Naive thymus-derived CD8-positive, alpha-beta T cell (primary cell): Measurements from ENCODE around the gene NANS. TPM values are rescaled to one million over a fixed set of nuclear protein-coding genes. Genes with fewer than 3 reads are reported as not detected.

Source experiments
- ATAC-seq, 2 donors: fragments of 150-1000 bp; cut with Tn5 transposase in 1 of 2; sonication (Bioruptor Pico), chemical (Tn5 transposase) in 1 of 2; 1 replicate in 1 of 2; 2 replicates in 1 of 2; pipeline ENCODE4 v1.10.0; 2021; ENCODE audit warnings: mild to moderate bottlenecking in 2 of 2, moderate library complexity in 2 of 2
- POLR2A ChIA-PET: fragments of 350-600 bp; sonication (Branson Sonifier 250); formaldehyde crosslinking; loops from one replicate; lab custom pipeline; 2021; ENCODE audit warnings: antibody characterized with exemption; lab: Charles Lee
- DNase-seq, 10 donors: peaks; one replicate each; pipeline versions ENCODE4 v3.0.0 to v3.0.0-alpha.2; 2020 to 2022
- H3K27ac Mint-ChIP-seq, 10 donors: one replicate each; pipeline ENCODE4 v1.8.0; 2020 to 2022; ENCODE audit warnings: mild to moderate bottlenecking in 10 of 10, mixed read lengths in 10 of 10, moderate library complexity in 4 of 10, inconsistent platforms in 1 of 10
- H3K27me3 Mint-ChIP-seq, 5 donors: one replicate each; pipeline ENCODE4 v1.8.0; 2021 to 2022; ENCODE audit warnings: mixed read lengths in 5 of 5
- H3K36me3 Mint-ChIP-seq, 3 donors: one replicate each; pipeline ENCODE4 v1.8.0; 2020 to 2022; ENCODE audit warnings: mixed read lengths in 3 of 3, mild to moderate bottlenecking in 2 of 3, inconsistent platforms in 1 of 3
- H3K4me1 Mint-ChIP-seq, 4 donors: one replicate each; pipeline ENCODE4 v1.8.0; 2021 to 2022; ENCODE audit warnings: mixed read lengths in 4 of 4
- H3K4me3 Mint-ChIP-seq, 10 donors: one replicate each; pipeline ENCODE4 v1.8.0; 2020 to 2022; ENCODE audit warnings: mild to moderate bottlenecking in 10 of 10, mixed read lengths in 10 of 10, moderate library complexity in 6 of 10, inconsistent platforms in 1 of 10
- H3K9me3 Mint-ChIP-seq, 9 donors: one replicate each; pipeline ENCODE4 v1.8.0; 2020 to 2022; ENCODE audit warnings: mixed read lengths in 9 of 9, mild to moderate bottlenecking in 3 of 9, inconsistent platforms in 1 of 9, moderate library complexity in 1 of 9
- polyA plus RNA-seq, 3 donors: library from polyadenylated mRNA; unstranded; fragments of 300-500 nt; fragmentation: Illumina TruSeq; gene quantifications; one replicate each; pipeline ENCODE4 v1.2.3, GENCODE V29; 2021
- total RNA-seq, 8 experiments: library from RNA in 2 of 8; stranded (reverse) in 2 of 8; gene quantifications; one replicate each; pipeline ENCODE4 v1.2.3 and lab custom pipeline; 2021 to 2026

Gene NANS
- total and polyA plus RNA-seq, 5 experiments from 2014 or later: 15.0 to 32.4 (median 28.9) TPM

- Mint-ChIP-seq H3K36me3 (peaks cover 0 to 47% (median 5%) of the 10 kb centered on the region in 3 donors), H3K27me3 (no peaks in the 10 kb centered on the region), H3K27ac (peak overlapping the region in 4 of 10 donors; percentile 5 to 72 (median 52)), H3K9me3 (no peaks in the 10 kb centered on the region), H3K4me1 (peaks cover 0 to 12% (median 6%) of the 10 kb centered on the region in 4 donors), H3K4me3 (no peak overlapping the region)
- ATAC-seq: no peak
- POLR2A ChIA-PET: interaction anchor here (1.3 kb wide), 1 partner anchor 19 kb away, joined by 3 read pairs; no protein-coding TSS in a partner anchor
- DNase-seq: no peak
These were observed 35.9 kb upstream of the NANS start for GRCh38 chr9:98020476-98021145.

GRCh38 chr9:98021306-98022040 lies 35.1 kb upstream of the NANS start:
- Mint-ChIP-seq H3K4me1 (peaks cover 0 to 12% (median 7%) of the 10 kb centered on the region in 4 donors), H3K27me3 (no peaks in the 10 kb centered on the region), H3K36me3 (peaks cover 0 to 42% (median 5%) of the 10 kb centered on the region in 3 donors), H3K4me3 (no peak overlapping the region), H3K9me3 (no peaks in the 10 kb centered on the region), H3K27ac (peak overlapping the region in 6 of 10 donors; percentile 19 to 73 (median 56))
- POLR2A ChIA-PET: interaction anchor here (1.3 kb wide), 1 partner anchor 18 kb away, joined by 3 read pairs; no protein-coding TSS in a partner anchor
- no peak for ATAC-seq
- DNase-seq: no peak

- Mint-ChIP-seq H3K4me3 (no peak overlapping the region), H3K27me3 (no peaks in the 10 kb centered on the region), H3K27ac (peak overlapping the region in 2 of 10 donors; percentile 38 to 63), H3K9me3 (no peaks in the 10 kb centered on the region), H3K36me3 (peaks cover 0 to 33% (median 0%) of the 10 kb centered on the region in 3 donors), H3K4me1 (peaks cover 0 to 10% (median 5%) of the 10 kb centered on the region in 4 donors)
- POLR2A ChIA-PET: no interaction called here
- ATAC-seq (no peak), DNase-seq (no peak)
These were observed 34.1 kb upstream of the NANS start for GRCh38 chr9:98022447-98022846.

GRCh38 chr9:98024702-98025101 lies 31.8 kb upstream of the NANS start:
- ATAC-seq (no peak), DNase-seq (no peak)
- Mint-ChIP-seq H3K36me3 (peaks cover 0 to 11% (median 0%) of the 10 kb centered on the region in 3 donors), H3K27ac (peak overlapping the region in 2 of 10 donors; percentile 21), H3K9me3 (no peaks in the 10 kb centered on the region), H3K27me3 (no peaks in the 10 kb centered on the region), H3K4me3 (no peak overlapping the region), H3K4me1 (peaks cover 0 to 9% (median 5%) of the 10 kb centered on the region in 4 donors)
- POLR2A ChIA-PET: interaction anchor here (0.7 kb wide), 1 partner anchor 16 kb away, joined by 3 read pairs; no protein-coding TSS in a partner anchor

- Mint-ChIP-seq H3K36me3 (peaks cover 0 to under 1% (median 0%) of the 10 kb centered on the region in 3 donors), H3K27me3 (peaks cover 0 to 2% (median 0%) of the 10 kb centered on the region in 5 donors), H3K4me1 (peaks cover 3 to 11% (median 8%) of the 10 kb centered on the region in 4 donors), H3K4me3 (no peak overlapping the region), H3K9me3 (no peaks in the 10 kb centered on the region), H3K27ac (no peak overlapping the region)
- POLR2A ChIA-PET: interaction anchor here (0.9 kb wide), 1 partner anchor 109 kb away, joined by 6 read pairs; the partner anchor contains the start of gene TRMO
- DNase-seq (no peak), ATAC-seq (no peak)
These were observed 25.4 kb upstream of the NANS start for GRCh38 chr9:98031169-98031568.

GRCh38 chr9:98031935-98032334 lies 24.6 kb upstream of the NANS start:
- peaks cover 0 to 2% (median 0%) of the 10 kb centered on the region in 5 donors for H3K27me3 Mint-ChIP-seq
- no peaks in the 10 kb centered on the region for H3K36me3 Mint-ChIP-seq
- DNase-seq (no peak), ATAC-seq (no peak)
- peak overlapping the region in 1 of 10 donors; percentile 28 for H3K27ac Mint-ChIP-seq
- POLR2A ChIA-PET: interaction anchor here (0.7 kb wide), 1 partner anchor 88 kb away, joined by 3 read pairs; no protein-coding TSS in a partner anchor
- H3K4me1 Mint-ChIP-seq: peaks cover 3 to 11% (median 8%) of the 10 kb centered on the region in 4 donors
- H3K4me3 Mint-ChIP-seq: no peak overlapping the region
- no peaks in the 10 kb centered on the region for H3K9me3 Mint-ChIP-seq

- peaks cover 3 to 11% (median 8%) of the 10 kb centered on the region in 4 donors for H3K4me1 Mint-ChIP-seq
- peak; percentile 76 to 95 (median 87) for DNase-seq
- H3K4me3 Mint-ChIP-seq: peak overlapping the region; percentile 16 to 58 (median 40)
- peak overlapping the region in 7 of 10 donors; percentile 48 to 88 (median 68) for H3K27ac Mint-ChIP-seq
- POLR2A ChIA-PET: interaction anchor here (0.6 to 2.6 kb wide), 6 partner anchors 23 to 221 kb away, joined by 3 to 22 read pairs (median 4); partner anchors contain the start of genes ANP32B, TBC1D2 and TRMO
- H3K36me3 Mint-ChIP-seq: no peaks in the 10 kb centered on the region
- peaks cover 0 to 3% (median 1%) of the 10 kb centered on the region in 5 donors for H3K27me3 Mint-ChIP-seq
- ATAC-seq: peak; percentile 100
- no peaks in the 10 kb centered on the region for H3K9me3 Mint-ChIP-seq
These were observed 21.7 kb upstream of the NANS start for GRCh38 chr9:98034593-98035546.

- DNase-seq: no peak
- POLR2A ChIA-PET: interaction anchor here (0.6 to 1.4 kb wide), 4 partner anchors 53 to 220 kb away, joined by 4 read pairs; partner anchors contain the start of gene ANP32B
- Mint-ChIP-seq H3K27me3 (peaks cover 0 to 14% (median 2%) of the 10 kb centered on the region in 5 donors), H3K4me3 (no peak overlapping the region), H3K9me3 (no peaks in the 10 kb centered on the region), H3K4me1 (peaks cover 3 to 11% (median 8%) of the 10 kb centered on the region in 4 donors), H3K36me3 (no peaks in the 10 kb centered on the region), H3K27ac (no peak overlapping the region)
- no peak for ATAC-seq
These were observed 19.2 kb upstream of the NANS start for GRCh38 chr9:98037357-98037756.

- DNase-seq: no peak
- Mint-ChIP-seq H3K9me3 (no peaks in the 10 kb centered on the region), H3K27me3 (peaks cover 0 to 14% (median 2%) of the 10 kb centered on the region in 5 donors), H3K36me3 (no peaks in the 10 kb centered on the region), H3K4me1 (peaks cover 3 to 15% (median 9%) of the 10 kb centered on the region in 4 donors), H3K4me3 (no peak overlapping the region), H3K27ac (peak overlapping the region in 2 of 10 donors; percentile 41 to 71)
- POLR2A ChIA-PET: interaction anchor here (1.3 to 1.4 kb wide), 2 partner anchors 18 to 116 kb away, joined by 3 to 4 read pairs; no protein-coding TSS in a partner anchor
- ATAC-seq: no peak
These were observed 17.6 kb upstream of the NANS start for GRCh38 chr9:98038958-98039357.

- POLR2A ChIA-PET: interaction anchor here (1.3 kb wide), 1 partner anchor 19 kb away, joined by 3 read pairs; no protein-coding TSS in a partner anchor
- Mint-ChIP-seq H3K9me3 (no peaks in the 10 kb centered on the region), H3K36me3 (no peaks in the 10 kb centered on the region), H3K27me3 (peaks cover 0 to 14% (median 2%) of the 10 kb centered on the region in 5 donors), H3K4me1 (peaks cover 1 to 15% (median 4%) of the 10 kb centered on the region in 4 donors), H3K27ac (peak overlapping the region in 1 of 10 donors; percentile 69), H3K4me3 (no peak overlapping the region)
- no peak for DNase-seq
- ATAC-seq: no peak
These were observed 16.9 kb upstream of the NANS start for GRCh38 chr9:98039607-98040017.

- ATAC-seq: no peak
- no peak overlapping the region for H3K4me3 Mint-ChIP-seq
- no peaks in the 10 kb centered on the region for H3K36me3 Mint-ChIP-seq
- peak overlapping the region in 1 of 10 donors; percentile 28 for H3K27ac Mint-ChIP-seq
- DNase-seq: no peak
- POLR2A ChIA-PET: interaction anchor here (0.9 to 1.3 kb wide), 2 partner anchors 15 to 19 kb away, joined by 3 read pairs; no protein-coding TSS in a partner anchor
- peaks cover 3 to 15% (median 4%) of the 10 kb centered on the region in 4 donors for H3K4me1 Mint-ChIP-seq
- H3K9me3 Mint-ChIP-seq: peaks cover 0 to 3% (median 0%) of the 10 kb centered on the region in 9 donors
- H3K27me3 Mint-ChIP-seq: peaks cover 0 to 14% (median 0%) of the 10 kb centered on the region in 5 donors
These were observed 16.3 kb upstream of the NANS start for GRCh38 chr9:98040212-98040611.
